Calu3 (cell line): ENCODE data around the gene S1PR3. TPM values are rescaled to one million over a fixed set of nuclear protein-coding genes. Genes with fewer than 3 reads are reported as not detected.

Experiments used
- BruUV-seq: library from RNA; stranded (reverse); fragments of 400-500 nt; replicated peaks from 2 replicates; lab custom pipeline; 2021; lab: Mats Ljungman, UMichigan
- CTCF ChIA-PET: fragments of 300-600 bp; sonication (Branson Sonifier 250); formaldehyde crosslinking; loops from one replicate; lab custom pipeline; 2022; ENCODE audit warnings: antibody characterized with exemption; lab: Charles Lee
- DNase-seq: peaks from one replicate; pipeline ENCODE4 v3.0.0; 2022
- H3K27ac Mint-ChIP-seq: one replicate; pipeline ENCODE4 v1.8.0; 2022; ENCODE audit warnings: mixed read lengths; ENCODE audit not compliant: unreplicated experiment
- H3K27me3 Mint-ChIP-seq: one replicate; pipeline ENCODE4 v1.8.0; 2022; ENCODE audit warnings: mixed read lengths; ENCODE audit not compliant: unreplicated experiment
- H3K36me3 Mint-ChIP-seq: one replicate; pipeline ENCODE4 v1.8.0; 2022; ENCODE audit warnings: mild to moderate bottlenecking, moderate library complexity, mixed read lengths; ENCODE audit not compliant: insufficient read depth, unreplicated experiment
- H3K4me1 Mint-ChIP-seq: one replicate; pipeline ENCODE4 v1.8.0; 2022; ENCODE audit warnings: mild to moderate bottlenecking, low read depth, mixed read lengths; ENCODE audit not compliant: unreplicated experiment
- H3K4me3 Mint-ChIP-seq: one replicate; pipeline ENCODE4 v1.8.0; 2022; ENCODE audit warnings: mild to moderate bottlenecking, low read depth, moderate library complexity, mixed read lengths; ENCODE audit not compliant: unreplicated experiment
- H3K9me3 Mint-ChIP-seq: one replicate; pipeline ENCODE4 v1.8.0; 2022; ENCODE audit warnings: low read depth, mixed read lengths; ENCODE audit not compliant: unreplicated experiment
- intact Hi-C: fragments of 100-400 bp; cut with micrococcal nuclease; formaldehyde crosslinking; loops from one replicate; pipeline ENCODE4 v1.10.0; 2022; ENCODE audit not compliant: unreplicated experiment
- total RNA-seq: library from RNA; stranded (reverse); gene quantifications from 2 replicates; pipeline ENCODE4 v1.2.3, GENCODE V29; 2022
- TF ChIP-seq, protein P1 (sequence below): fragments of 200-600 bp; IDR thresholded peaks from one replicate; pipeline ENCODE4 v1.8.0; 2022; ENCODE audit warnings: antibody characterized with exemption; ENCODE audit not compliant: unreplicated experiment

S1PR3 gene
- total RNA-seq, 1 experiment from 2014 or later: 0.66 TPM

DNA sequence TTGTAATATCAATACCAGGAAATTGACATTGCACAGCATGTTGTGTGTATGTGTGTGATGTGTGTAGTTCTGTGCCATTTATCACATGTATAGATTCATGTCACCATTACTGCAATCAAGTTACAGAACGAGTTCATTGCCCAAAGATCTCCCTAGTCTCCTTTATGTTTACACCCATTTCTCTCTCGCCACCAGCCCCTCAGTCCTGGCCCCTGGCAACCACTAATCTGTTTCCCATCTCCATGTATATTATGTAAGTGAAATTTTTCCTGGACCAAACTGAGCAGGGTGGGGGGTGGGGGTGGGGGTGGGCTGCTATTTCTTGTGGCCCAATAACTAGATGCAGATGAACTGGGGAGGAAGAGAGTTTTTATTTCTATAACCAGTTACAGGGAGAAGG, 11.5 kb upstream of the S1PR3 start:
- Mint-ChIP-seq H3K9me3 (peaks cover 2% of the 10 kb centered on the region), H3K27ac (no peak overlapping the region), H3K36me3 (no peaks in the 10 kb centered on the region), H3K4me1 (no peaks in the 10 kb centered on the region), H3K4me3 (no peak overlapping the region), H3K27me3 (peaks cover 33% of the 10 kb centered on the region)
- no peak for DNase-seq
- CTCF ChIA-PET: no interaction called here
- TF ChIP-seq, protein P1, sequence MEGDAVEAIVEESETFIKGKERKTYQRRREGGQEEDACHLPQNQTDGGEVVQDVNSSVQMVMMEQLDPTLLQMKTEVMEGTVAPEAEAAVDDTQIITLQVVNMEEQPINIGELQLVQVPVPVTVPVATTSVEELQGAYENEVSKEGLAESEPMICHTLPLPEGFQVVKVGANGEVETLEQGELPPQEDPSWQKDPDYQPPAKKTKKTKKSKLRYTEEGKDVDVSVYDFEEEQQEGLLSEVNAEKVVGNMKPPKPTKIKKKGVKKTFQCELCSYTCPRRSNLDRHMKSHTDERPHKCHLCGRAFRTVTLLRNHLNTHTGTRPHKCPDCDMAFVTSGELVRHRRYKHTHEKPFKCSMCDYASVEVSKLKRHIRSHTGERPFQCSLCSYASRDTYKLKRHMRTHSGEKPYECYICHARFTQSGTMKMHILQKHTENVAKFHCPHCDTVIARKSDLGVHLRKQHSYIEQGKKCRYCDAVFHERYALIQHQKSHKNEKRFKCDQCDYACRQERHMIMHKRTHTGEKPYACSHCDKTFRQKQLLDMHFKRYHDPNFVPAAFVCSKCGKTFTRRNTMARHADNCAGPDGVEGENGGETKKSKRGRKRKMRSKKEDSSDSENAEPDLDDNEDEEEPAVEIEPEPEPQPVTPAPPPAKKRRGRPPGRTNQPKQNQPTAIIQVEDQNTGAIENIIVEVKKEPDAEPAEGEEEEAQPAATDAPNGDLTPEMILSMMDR: no peak
- BruUV-seq: no TSS peak
- intact Hi-C loops: no loop called here

DNA sequence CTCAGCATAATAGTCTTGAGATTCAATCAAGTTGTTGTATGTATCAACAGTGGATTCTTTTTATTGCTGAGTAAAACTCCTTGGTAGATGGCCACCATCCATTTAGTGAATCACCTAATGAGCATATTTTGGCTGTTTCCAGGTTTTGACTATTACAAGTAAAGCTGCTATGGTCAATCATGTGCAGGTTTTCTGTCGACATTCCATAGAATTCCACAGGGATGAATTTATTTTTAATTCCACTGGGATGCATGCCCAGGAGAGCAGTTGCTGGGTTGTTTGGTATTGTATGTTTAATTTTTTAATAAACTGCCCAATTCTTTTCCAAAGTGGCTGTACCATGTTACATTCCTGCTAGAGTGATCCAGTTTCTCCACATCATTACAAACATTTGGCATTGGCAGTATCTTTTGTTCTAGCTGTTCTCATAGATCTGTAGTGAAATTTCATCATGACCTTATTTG, 10.5 kb upstream of the S1PR3 start:
- Mint-ChIP-seq H3K9me3 (peaks cover 2% of the 10 kb centered on the region), H3K4me3 (no peak overlapping the region), H3K27ac (no peak overlapping the region), H3K36me3 (no peaks in the 10 kb centered on the region), H3K27me3 (peaks cover 43% of the 10 kb centered on the region), H3K4me1 (no peaks in the 10 kb centered on the region)
- TF ChIP-seq, protein P1: no peak
- BruUV-seq: no TSS peak
- CTCF ChIA-PET: no interaction called here
- no peak for DNase-seq
- intact Hi-C loops: no loop called here

DNA sequence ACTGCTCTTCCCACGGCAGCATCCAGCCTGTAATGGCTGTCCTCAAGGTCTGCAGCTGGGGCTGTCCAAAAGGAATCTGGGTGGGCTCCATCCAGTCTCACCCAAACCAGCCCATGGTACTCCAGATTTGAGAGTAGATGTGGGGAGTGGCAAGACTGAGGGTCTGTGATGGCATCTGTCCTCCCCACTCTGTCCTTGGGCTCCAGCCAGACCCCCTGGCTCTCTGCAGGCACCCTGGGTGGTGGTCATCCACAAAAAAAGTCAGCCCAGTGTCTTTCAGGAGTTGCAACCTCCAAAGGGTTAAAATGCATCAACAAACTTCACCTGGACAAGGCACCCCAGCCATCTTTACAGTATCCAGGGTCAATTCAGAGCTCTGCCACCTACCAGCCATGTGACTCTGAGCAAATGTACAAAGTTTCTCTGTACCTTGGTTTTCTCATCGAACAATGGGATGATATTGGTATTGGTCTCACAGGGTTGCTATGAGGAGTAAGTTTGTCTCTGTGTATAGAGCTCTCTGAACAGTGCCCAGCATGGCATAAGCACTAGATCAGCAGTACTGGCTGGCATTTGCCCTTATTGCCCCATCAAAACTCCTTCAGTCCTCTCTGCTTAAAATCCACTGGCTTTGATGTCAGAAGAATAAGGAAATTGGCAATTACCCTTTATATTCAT, 7.3 kb upstream of the S1PR3 start:
- no TSS peak for BruUV-seq

DNA sequence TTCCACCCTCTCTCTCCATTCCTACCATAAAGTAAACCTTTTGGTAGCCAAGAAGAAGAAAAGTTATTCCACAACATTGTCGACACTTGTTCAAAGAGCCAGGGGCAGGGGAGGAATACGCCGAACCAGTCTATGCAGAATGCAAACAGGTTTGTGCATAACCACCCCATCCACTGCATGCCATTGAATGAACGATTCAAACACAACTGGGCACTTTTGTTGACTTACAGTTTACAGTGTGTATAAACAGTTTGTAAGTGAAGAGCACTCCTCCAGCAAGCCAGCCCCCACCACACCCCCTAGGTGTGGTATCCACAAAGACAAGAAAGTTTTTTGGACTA, 6.8 kb upstream of the S1PR3 start:
- TF ChIP-seq, protein P1: no peak
- no peaks in the 10 kb centered on the region for H3K36me3 Mint-ChIP-seq
- CTCF ChIA-PET: no interaction called here
- H3K4me3 Mint-ChIP-seq: no peak overlapping the region
- no peak for DNase-seq
- intact Hi-C loops: no loop called here
- no peak overlapping the region for H3K27ac Mint-ChIP-seq
- peaks cover 2% of the 10 kb centered on the region for H3K9me3 Mint-ChIP-seq
- BruUV-seq: no TSS peak
- H3K4me1 Mint-ChIP-seq: no peaks in the 10 kb centered on the region
- peaks cover 24% of the 10 kb centered on the region for H3K27me3 Mint-ChIP-seq

More for the DNA sequence above, 7.3 kb upstream of the S1PR3 start:
- H3K4me1 Mint-ChIP-seq: no peaks in the 10 kb centered on the region
- TF ChIP-seq, protein P1: no peak
- peaks cover 24% of the 10 kb centered on the region for H3K27me3 Mint-ChIP-seq
- intact Hi-C loops: no loop called here
- peaks cover 2% of the 10 kb centered on the region for H3K9me3 Mint-ChIP-seq
- H3K36me3 Mint-ChIP-seq: no peaks in the 10 kb centered on the region
- no peak overlapping the region for H3K4me3 Mint-ChIP-seq
- CTCF ChIA-PET: no interaction called here
- DNase-seq: no peak
- H3K27ac Mint-ChIP-seq: no peak overlapping the region
